Left lung (tissue), 8 donors: Measurements from ENCODE around the gene SEC63. TPM values are rescaled to one million over a fixed set of nuclear protein-coding genes. Genes with fewer than 3 reads are reported as not detected.

Source experiments
- polyA plus RNA-seq, 6 donors: library from polyadenylated mRNA; unstranded; fragments of 120-200 nt; gene quantifications; one replicate each; pipeline ENCODE4 v1.2.1, GENCODE V29; 2013; ENCODE audit not compliant: insufficient read length in 6 of 6
- total RNA-seq, 2 donors: library from RNA; stranded (reverse); fragmentation: NEBNext Ultra II Directional; extraction: Animal tissue kit (Norgen Biotek cat#: 25700); gene quantifications; one replicate each; pipeline ENCODE4 v1.2.1, GENCODE V29; 2021
- donor health status: DM: no; HTN: yes; CAD: no.
- donor health status: DM: no; HTN: no; CAD: no.

SEC63 gene
- total and polyA plus RNA-seq, 8 donors, result 94.4 to 131 (median 111) TPM

Other genes with a start within 250 kb of the SEC63 start
- 1 to 10 TPM in 1 of 2 donors, under 1 TPM in 1; 0.99 to 2.2 TPM for gene SCML4, start 133.9 kb downstream of the SEC63 start, total RNA-seq
- gene SCML4, start 133.9 kb downstream of the SEC63 start, polyA plus RNA-seq, result under 1 TPM; 0.15 to 0.43 (median 0.34) TPM
- 10 to 100 TPM; 52.0 to 73.1 TPM for gene OSTM1, start 116.5 kb upstream of the SEC63 start, total RNA-seq
- gene OSTM1, start 116.5 kb upstream of the SEC63 start, polyA plus RNA-seq, result 10 to 100 TPM; 17.7 to 23.8 (median 21.8) TPM
- gene NR2E1, start 207.8 kb upstream of the SEC63 start, total RNA-seq, result not detected
- gene NR2E1, start 207.8 kb upstream of the SEC63 start, polyA plus RNA-seq, result under 1 TPM in 2 of 6 donors, not detected in 4; 0.06 to 0.07 TPM